Left lung (tissue), 10 donors: Measurements from ENCODE around the gene CLASP1. TPM values are rescaled to one million over a fixed set of nuclear protein-coding genes. Genes with fewer than 3 reads are reported as not detected.

Experiments used
- ATAC-seq: fragments of 200-7000 bp; cut with Tn5 transposase; one replicate; pipeline ENCODE4 v1.9.1; 2020; ENCODE audit warnings: moderate library complexity
- DNase-seq, 4 donors: peaks; one replicate each; pipeline ENCODE4 v3.0.0-alpha.2; 2013 to 2020
- H3K27ac ChIP-seq, 2 donors: fragments of 200-600 bp; sonication (generic) in 1 of 2; one replicate each; pipeline versions ENCODE4 v1.5.0 to v1.8.0; 2020 to 2021
- H3K27me3 ChIP-seq, 2 donors: fragments of 200-600 bp; sonication (generic) in 1 of 2; one replicate each; pipeline versions ENCODE4 v1.5.0 to v1.8.0; 2020 to 2021
- H3K36me3 ChIP-seq, 2 donors: fragments of 200-600 bp; sonication (generic) in 1 of 2; one replicate each; pipeline versions ENCODE4 v1.5.0 to v1.8.0; 2020 to 2021
- H3K4me1 ChIP-seq, 2 donors: fragments of 200-600 bp; one replicate each; pipeline ENCODE4 v1.8.0; 2021
- H3K4me3 ChIP-seq, 2 donors: fragments of 200-600 bp; sonication (generic) in 1 of 2; one replicate each; pipeline versions ENCODE4 v1.5.0 to v1.8.0; 2020 to 2021; ENCODE audit warnings: mild to moderate bottlenecking in 1 of 2
- H3K9me3 ChIP-seq, 2 donors: fragments of 200-600 bp; sonication (generic) in 1 of 2; one replicate each; pipeline versions ENCODE4 v1.5.0 to v1.8.0; 2020 to 2021
- intact Hi-C, 2 donors: fragments of 100-400 bp; cut with DNase I; formaldehyde crosslinking; loops; one replicate each; pipeline versions ENCODE4 v1.11.2 to v1.14.2; 2022
- polyA plus RNA-seq, 6 donors: library from polyadenylated mRNA; unstranded; fragments of 120-200 nt; gene quantifications; one replicate each; pipeline ENCODE4 v1.2.1, GENCODE V29; 2013; ENCODE audit not compliant: insufficient read length in 6 of 6
- total RNA-seq, 2 donors: library from RNA; stranded (reverse); fragmentation: NEBNext Ultra II Directional; extraction: Animal tissue kit (Norgen Biotek cat#: 25700); gene quantifications; one replicate each; pipeline ENCODE4 v1.2.1, GENCODE V29; 2021
- TF ChIP-seq, protein P1 (sequence below), 2 donors: fragments of 200-600 bp; sonication (generic) in 1 of 2; IDR thresholded peaks; one replicate each; pipeline versions ENCODE4 v1.5.0 to v1.8.0; 2021; ENCODE audit warnings: antibody characterized with exemption in 2 of 2
- donor health status: DM: no; HTN: yes; CAD: no.
- donor health status: DM: no; HTN: no; CAD: no.

CLASP1 gene
- total and polyA plus RNA-seq, 8 donors = 42.9 to 52.1 (median 48.7) TPM

DNA sequence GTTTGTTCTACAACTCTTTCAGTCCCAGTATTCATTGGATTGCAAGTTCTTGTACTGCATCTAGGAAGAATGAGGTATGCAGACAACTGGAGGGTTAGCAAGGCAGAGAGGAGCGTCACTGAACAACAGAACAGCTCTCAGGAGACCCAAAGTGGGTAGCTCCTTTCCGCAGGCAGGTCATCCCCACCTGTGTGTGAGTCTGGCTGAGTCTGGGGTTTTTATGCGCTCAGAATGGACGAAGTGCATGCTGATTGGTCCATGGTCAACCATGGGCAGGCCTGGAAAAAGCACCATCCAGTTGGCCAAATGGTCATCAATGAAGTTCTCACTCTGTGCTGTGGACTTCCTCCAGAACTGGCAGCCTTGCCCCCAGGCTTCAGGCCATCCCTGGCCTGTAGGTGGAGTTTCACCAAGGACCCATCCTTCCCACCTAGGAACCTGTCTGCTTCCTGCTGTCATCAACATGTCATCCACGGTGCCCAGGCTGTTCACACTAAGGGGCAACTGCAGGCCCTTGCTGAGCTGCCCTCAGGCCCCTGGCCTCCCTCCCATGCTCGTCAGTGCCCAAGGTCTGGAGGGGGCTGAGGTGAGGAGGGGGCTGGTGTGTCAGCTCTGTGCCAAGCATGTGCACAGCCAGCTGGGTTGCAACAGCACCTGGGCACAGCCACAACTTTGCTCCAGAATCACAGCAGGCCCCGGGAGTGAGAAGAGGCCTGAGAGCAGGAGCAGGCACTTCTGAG, 353.2 kb downstream of the CLASP1 start:
- ATAC-seq = no peak
- Histone ChIP-seq H3K36me3 (no peaks in the 10 kb centered on the region), H3K4me3 (no peak overlapping the region), H3K9me3 (no peaks in the 10 kb centered on the region), H3K4me1 (no peaks in the 10 kb centered on the region), H3K27me3 (no peaks in the 10 kb centered on the region), H3K27ac (no peak overlapping the region)
- no peak for DNase-seq
- intact Hi-C loops = no loop called here
- TF ChIP-seq, protein P1, sequence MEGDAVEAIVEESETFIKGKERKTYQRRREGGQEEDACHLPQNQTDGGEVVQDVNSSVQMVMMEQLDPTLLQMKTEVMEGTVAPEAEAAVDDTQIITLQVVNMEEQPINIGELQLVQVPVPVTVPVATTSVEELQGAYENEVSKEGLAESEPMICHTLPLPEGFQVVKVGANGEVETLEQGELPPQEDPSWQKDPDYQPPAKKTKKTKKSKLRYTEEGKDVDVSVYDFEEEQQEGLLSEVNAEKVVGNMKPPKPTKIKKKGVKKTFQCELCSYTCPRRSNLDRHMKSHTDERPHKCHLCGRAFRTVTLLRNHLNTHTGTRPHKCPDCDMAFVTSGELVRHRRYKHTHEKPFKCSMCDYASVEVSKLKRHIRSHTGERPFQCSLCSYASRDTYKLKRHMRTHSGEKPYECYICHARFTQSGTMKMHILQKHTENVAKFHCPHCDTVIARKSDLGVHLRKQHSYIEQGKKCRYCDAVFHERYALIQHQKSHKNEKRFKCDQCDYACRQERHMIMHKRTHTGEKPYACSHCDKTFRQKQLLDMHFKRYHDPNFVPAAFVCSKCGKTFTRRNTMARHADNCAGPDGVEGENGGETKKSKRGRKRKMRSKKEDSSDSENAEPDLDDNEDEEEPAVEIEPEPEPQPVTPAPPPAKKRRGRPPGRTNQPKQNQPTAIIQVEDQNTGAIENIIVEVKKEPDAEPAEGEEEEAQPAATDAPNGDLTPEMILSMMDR (IDR thresholded peaks at IDR 0.05) = no peak

GRCh38 chr2:121294881-121295840, 354.1 kb downstream of the CLASP1 start:
- no peaks in the 10 kb centered on the region for H3K9me3 ChIP-seq
- ATAC-seq (no peak), DNase-seq (no peak)
- no peaks in the 10 kb centered on the region for H3K36me3 ChIP-seq
- TF ChIP-seq, protein P1 (IDR thresholded peaks at IDR 0.05) = no peak
- intact Hi-C loops = no loop called here
- H3K27me3 ChIP-seq = no peaks in the 10 kb centered on the region
- no peak overlapping the region for H3K4me3 ChIP-seq
- H3K4me1 ChIP-seq = no peaks in the 10 kb centered on the region
- H3K27ac ChIP-seq = no peak overlapping the region

GRCh38 chr2:121293450-121294325, 355.6 kb downstream of the CLASP1 start:
- intact Hi-C loops = no loop called here
- Histone ChIP-seq H3K36me3 (no peaks in the 10 kb centered on the region), H3K27me3 (no peaks in the 10 kb centered on the region), H3K4me3 (no peak overlapping the region), H3K4me1 (no peaks in the 10 kb centered on the region), H3K27ac (no peak overlapping the region), H3K9me3 (no peaks in the 10 kb centered on the region)
- DNase-seq = peak in 1 of 4 donors; percentile 71
- TF ChIP-seq, protein P1 (IDR thresholded peaks at IDR 0.05) = no peak
- peak; percentile 91 for ATAC-seq

- Histone ChIP-seq H3K4me3 (no peak overlapping the region), H3K4me1 (peaks cover 0 to 7% of the 10 kb centered on the region in 2 donors), H3K27me3 (peaks cover 0 to 5% of the 10 kb centered on the region in 2 donors), H3K27ac (no peak overlapping the region), H3K9me3 (no peaks in the 10 kb centered on the region), H3K36me3 (no peaks in the 10 kb centered on the region)
- ATAC-seq (no peak), DNase-seq (no peak)
- intact Hi-C loops = no loop called here
- TF ChIP-seq, protein P1 (IDR thresholded peaks at IDR 0.05) = no peak
These were observed 358.0 kb downstream of the CLASP1 start for GRCh38 chr2:121291251-121291580.
